Measurements from ENCODE around the gene WNK3.

Gene WNK3

DNA sequence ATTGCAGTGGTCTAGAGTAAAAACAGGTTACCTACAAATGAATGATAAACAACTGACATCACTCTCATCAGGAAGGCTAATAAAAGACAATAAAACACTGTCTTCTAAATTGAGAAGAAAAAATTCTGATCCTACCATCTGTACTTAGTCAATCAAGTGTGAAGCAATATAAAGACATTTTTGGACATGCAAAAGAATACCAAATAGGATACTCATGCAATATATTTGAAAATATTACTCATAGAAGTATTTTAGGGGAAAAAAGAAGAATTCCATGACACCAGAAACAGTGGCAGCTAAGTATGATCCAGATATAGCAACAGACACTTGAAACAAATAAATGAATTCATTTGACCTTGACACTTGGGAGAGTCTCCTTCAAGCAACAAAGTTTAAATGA lies 111.0 kb downstream of the WNK3 start:
- in situ Hi-C loops (cut with MboI; ENCODE audit: low sequenced_read_pairs): no loop called here

DNA sequence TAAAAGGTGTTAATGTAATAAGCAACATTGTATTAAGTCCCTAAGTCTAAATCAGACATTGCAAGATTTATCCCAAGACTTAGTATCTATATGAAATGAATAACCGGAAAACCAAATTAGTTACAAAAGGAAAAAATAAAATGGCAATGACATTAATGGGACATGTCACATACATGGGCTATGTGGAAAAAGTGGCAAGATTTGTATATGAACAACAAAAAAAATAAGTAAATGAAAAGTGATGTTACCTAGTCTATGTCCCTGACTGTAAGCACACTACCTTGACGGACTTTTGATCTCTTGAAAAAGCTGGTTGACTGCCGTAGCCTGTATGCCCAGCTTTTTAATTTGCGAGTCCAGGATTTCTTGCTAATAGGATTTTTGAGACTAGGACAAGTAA lies 119.3 kb downstream of the WNK3 start:
- in situ Hi-C loops (cut with MboI; ENCODE audit: low sequenced_read_pairs): no loop called here

DNA sequence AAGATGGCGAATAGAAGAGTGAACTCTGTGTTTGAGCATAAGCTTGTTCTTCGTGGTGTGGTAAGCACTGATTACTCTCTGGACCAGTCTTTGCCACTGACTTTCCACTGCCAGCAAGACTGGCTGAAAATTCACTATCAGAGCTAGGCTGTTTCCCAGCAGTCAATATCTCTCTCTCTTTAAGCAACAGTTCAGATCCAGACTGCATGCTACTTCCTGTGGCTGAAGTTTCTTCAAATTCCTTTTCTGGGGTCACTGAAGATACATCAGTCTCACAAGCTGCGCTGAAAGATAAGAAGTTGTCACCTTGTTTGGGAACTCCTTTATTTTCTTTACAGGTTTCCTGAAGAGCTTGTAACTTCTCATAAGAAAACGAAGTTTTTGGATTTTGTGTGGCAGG lies 120.8 kb downstream of the WNK3 start:
- in situ Hi-C loops (cut with MboI; ENCODE audit: low sequenced_read_pairs): no loop called here

DNA sequence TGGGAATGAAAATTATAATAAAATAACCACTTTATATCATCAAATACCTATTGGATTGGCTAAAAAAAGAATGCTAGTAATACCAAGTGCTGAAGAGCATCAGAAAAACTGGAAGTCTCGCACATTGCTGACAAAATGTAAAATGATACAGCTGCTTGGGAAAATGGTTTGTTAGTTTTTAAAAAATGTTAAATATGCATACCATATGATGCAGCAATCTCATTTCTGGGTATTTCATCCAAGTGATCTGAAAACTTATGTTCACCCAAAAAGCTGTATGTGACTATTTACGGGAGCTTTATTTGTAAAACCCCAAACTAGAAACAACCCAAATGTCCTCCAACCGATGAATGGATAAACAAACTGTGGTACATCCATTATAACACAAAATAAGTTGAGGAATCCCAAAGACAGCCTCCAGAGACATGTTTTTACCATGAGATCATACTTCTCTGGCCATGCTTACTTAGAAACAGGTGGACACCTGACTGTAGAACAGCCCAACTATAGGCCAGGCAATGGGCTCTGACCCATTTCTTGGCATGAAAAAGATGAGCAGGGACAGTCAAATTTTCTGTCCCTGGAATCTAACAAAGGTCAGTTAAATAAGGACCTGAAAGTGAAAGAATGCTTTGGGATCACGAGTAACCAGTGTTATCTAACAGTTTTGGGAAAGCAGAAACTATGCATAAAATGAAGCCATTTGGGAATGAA lies 127.3 kb downstream of the WNK3 start:
- in situ Hi-C loops (cut with MboI; ENCODE audit: low sequenced_read_pairs): no loop called here

DNA sequence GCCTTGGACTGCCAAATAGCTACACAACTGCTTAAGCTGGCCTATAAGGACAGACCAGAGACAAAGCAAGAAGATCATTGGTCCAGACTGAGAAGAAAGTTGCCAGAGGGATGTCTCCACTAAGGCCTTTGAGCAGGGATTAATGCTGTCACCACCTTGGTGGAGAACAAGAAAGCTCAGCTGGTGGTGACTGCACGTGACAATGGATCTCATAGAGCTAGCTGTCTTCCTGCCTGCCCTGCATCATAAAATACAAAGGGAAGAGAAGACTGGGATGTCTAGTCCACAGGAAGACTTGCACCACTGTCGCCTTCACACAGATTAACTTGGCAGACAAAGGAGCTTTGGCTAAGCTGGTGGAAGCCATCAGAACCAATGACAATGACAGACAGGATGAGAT lies 134.3 kb downstream of the WNK3 start:
- in situ Hi-C loops (cut with MboI; ENCODE audit: low sequenced_read_pairs): no loop called here

DNA sequence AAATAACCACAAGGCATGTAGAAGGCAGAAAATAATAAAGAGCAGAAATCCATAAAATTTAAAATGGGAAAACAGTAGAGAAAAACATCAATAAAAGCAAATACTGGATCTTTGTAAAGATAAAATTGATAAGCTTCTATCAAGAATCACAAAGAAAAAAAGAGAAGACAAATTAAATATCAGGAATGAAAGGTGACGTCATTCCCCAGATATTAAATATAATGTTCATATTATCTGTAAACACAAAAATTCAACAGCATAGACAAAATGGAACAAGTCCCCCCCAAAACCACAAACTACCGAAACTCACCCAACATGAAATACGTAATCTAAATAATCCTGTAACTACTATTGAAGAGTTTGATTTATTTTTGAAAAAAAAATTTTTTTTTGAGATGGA lies 144.2 kb downstream of the WNK3 start:
- in situ Hi-C loops (cut with MboI; ENCODE audit: low sequenced_read_pairs): no loop called here

DNA sequence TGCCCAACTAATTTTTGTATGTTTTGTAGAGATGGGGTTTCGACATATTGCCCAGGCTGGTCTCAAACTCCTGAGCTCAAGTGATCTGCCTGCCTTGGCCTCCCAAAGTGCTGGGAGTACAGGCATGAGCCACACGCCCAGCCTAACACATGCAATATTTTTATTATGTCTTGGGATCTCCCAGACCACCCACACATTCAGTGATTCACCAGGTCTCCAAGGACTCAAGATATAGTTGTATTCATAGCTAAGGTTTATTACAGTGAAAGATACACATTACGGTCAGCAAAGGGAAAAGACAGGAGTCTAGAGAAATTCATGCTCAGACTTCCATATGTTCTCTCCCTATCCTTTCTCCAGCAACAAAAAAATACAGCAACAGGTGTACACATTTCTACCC lies 149.3 kb downstream of the WNK3 start:
- in situ Hi-C loops (cut with MboI; ENCODE audit: low sequenced_read_pairs): no loop called here

DNA sequence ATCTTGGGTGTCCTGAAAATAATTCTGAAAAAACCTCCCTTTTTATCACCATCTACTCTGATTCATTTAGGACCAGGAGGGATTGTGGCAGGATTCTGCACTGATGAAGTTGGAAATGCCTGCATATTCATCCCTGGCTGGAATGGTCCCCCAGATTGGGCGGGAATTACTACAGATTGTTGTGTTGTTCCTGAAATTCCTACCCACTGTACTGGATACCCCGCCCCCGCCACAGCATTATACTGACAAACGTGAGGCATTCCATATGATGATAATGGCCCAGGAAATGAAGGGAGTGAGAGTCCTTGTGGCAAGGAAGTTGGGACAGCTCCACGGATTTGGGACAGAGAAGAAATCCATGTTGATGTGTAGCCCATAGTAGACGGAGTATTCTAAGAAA lies 159.6 kb downstream of the WNK3 start:
- in situ Hi-C loops (cut with MboI; ENCODE audit: low sequenced_read_pairs): no loop called here

DNA sequence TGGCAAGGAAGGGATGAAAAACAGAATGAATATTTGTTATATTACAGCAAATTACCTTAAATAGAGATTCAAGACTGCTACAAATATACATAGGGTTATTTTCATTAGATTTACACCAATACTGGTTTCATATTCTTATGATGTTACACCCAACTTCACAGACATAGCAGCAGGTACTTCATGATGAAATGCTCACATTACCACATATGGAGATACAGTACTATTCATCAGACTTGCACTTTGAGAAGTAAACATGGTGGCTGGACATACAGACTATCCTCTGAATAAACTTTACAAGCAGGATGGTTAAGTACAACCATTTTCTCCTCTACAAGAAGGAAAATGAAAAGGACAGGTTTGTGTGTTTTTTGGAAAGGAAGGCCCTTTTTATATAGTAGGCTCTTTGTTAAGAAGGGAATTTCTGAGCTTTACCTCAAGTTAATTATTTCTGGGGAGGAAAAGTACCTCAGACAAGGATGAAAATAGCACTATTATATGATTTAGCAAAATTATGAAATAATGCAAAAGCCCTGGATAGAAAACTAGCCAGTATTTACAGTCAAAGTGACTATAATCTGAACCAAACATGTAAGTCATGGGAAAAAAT lies 162.8 kb downstream of the WNK3 start:
- in situ Hi-C loops (cut with MboI; ENCODE audit: low sequenced_read_pairs): no loop called here

DNA sequence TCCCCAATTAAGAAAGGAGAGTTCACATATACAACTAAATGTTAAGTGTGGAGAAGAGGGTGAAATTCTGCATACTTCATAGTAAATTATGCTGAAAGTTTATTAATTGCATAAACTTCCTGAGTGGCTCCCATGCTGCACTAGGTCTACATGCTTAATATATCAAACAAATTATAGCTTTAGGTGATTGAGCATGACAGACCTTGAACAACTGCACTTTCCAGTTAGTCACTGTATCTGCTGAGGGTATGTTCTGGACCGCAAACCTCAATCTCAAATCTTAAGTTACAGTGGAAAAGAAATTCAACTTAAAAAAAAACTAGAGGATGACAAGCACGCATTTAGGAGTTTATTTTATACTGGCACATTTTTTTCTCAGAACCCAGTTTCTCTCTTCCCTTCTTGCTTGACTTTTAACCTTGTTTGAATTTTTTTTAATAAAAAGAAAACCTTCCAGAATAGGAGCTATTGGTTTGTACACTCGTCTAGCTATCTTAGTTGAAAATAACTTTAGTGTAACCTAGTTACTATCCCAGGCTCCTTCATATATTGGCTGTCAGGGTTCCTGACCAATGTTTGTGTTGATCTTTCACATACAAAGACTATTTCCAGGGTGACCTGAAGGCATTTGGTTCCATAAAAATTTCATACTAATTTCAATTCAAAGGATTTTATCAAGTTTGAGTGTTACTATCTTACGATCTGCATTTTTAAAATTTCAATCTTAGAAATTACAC lies 164.6 kb downstream of the WNK3 start:
- in situ Hi-C loops (cut with MboI; ENCODE audit: low sequenced_read_pairs): no loop called here

DNA sequence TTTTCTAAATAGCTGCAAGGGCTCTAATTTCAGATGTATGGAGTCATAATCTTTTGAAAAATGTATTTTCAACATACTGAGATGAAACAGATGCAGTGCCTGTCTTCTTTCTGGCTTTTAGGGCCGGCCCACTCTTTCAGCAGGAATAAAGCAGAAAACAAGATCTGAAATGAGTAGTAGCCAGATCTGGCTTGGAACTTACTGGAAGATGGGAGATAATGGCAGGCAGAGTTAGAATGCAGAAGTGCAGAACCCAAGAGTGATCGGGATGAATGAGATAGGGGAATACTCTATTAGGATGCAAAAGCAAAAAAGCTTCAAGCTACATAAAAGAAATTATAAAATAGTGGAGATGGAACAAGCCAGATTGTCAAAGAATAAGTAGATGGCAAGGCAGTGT lies 173.4 kb downstream of the WNK3 start:
- in situ Hi-C loops (cut with MboI; ENCODE audit: low sequenced_read_pairs): no loop called here

DNA sequence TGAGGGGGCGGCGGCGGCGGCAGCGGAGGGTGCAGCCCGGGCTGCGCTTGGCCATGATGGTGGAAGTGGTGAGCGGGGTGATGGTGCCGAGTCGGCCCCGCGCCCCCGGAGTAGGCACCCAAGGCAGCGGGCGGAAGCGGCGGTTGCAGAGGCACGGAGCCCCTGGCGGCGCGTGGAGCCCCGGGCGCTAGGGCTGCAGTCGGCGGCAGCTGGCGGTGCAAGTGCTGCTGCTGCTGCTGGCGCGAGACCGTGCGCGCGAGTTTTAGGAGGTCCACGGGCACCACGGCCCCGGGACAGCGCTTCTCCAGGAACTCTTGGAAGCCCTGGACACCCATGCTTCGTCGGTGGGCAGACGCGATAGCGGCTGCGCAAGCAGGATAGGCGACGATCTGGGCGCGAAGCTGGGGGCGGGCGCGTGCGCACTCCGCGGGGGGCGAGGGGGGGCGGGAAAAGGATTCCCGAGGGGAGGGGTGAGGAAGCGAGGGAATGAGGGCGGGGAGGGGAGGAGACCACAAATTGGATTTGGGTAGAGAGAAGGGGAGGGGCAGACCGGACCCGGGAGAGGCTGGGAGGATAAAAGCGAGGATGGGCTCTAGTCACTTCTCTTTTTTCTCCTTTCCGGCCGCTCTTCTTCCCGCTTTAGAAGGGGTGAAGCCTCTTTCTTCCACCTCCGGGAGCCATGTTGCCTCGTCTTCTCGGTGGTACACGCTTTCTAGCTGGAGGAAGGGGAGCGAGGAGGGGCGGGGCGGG lies 174.8 kb downstream of the WNK3 start, which contains the start of gene FAM120C:
Gene FAM120C, minus strand, starts transcription at position 391 of the 750 bp plus-strand sequence. Its CDS starts 56 bp downstream, at position 335.
- in situ Hi-C loops (cut with MboI; ENCODE audit: low sequenced_read_pairs): no loop called here

DNA sequence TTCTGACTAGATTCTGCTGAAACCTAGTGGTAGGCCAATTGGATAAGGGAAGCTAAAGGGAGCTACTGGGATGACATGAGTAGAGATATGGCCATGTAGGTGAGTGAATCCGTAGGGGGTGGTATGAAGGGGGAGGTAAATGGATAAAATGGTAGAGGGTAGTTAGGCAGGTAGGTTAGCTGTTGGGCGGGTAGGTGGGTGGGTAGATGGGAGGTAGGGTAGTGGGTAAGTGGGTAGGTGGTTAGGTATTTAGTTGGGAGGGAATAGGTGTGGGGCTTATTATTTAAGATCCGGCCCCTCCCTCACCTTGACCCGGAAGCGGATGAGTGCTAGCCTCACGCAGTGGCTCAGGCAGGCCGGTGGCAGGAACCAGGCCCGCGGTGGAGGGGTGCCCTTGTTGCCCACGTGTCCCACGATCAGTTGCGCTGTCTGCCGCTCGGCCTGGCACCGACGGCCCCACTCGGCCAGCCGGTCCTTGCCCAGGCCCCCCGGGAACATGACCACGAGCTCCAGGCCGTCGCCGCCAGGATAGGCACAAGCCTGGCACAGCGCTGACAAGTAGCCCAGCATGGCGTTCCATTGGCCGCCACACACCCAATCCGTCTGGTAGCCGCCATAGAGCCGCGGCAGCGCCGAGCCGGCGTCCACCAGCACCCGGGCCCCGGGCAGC lies 175.5 kb downstream of the WNK3 start:
- in situ Hi-C loops (cut with MboI; ENCODE audit: low sequenced_read_pairs): no loop called here

DNA sequence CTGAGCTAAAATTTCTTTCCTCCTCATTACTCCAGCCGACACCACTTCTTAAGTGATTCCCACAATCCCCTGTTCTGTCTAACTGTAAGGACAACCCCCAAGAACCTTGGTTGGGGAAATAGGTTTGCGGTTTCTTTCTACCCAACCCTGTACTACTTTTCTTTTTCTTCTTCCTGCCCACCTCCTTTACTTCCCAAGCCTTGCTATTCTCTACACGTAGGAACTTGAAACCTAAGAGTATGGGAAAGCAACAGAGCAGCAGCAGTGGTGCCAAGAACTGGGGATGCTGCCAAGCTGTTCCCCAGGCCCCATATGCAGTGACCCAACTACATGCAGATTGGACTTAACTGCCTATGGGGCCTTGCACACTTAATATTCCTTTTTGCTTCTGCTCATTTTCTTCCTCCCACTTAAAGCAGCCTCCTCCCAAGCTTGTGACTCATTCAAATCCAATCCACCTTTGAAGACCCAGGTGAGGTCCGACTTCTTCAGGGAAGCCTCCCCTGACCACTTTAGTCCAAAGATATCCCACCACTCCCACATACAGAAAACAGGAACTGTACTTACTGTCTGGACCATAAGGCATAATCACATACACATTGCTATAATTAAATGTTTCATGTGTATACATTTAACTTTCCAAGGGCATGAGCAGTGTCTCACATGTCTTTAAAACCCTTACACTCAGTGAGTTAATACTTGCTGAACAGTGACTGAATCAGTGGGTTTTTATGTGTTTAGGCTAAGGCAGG lies 176.5 kb downstream of the WNK3 start:
- in situ Hi-C loops (cut with MboI; ENCODE audit: low sequenced_read_pairs): no loop called here

DNA sequence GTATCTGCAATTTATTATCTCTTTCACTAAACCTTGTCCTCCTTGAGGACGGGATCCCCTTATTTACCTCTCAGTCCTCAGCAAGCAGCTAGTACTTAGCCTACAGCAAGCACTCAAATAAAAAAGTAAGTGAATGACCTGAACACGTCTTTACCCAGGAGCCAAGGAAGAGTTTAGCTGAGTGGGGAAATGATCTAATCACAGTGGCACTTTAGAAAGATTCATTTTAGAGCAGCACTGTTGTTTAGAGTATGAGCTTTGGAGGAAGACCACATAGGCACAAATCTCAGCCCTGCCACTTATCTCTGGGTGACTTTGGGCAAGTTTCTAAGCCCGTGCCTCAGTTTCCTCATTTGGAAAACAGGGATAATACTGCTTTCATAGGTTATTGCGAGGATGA lies 177.4 kb downstream of the WNK3 start:
- in situ Hi-C loops (cut with MboI; ENCODE audit: low sequenced_read_pairs): no loop called here

DNA sequence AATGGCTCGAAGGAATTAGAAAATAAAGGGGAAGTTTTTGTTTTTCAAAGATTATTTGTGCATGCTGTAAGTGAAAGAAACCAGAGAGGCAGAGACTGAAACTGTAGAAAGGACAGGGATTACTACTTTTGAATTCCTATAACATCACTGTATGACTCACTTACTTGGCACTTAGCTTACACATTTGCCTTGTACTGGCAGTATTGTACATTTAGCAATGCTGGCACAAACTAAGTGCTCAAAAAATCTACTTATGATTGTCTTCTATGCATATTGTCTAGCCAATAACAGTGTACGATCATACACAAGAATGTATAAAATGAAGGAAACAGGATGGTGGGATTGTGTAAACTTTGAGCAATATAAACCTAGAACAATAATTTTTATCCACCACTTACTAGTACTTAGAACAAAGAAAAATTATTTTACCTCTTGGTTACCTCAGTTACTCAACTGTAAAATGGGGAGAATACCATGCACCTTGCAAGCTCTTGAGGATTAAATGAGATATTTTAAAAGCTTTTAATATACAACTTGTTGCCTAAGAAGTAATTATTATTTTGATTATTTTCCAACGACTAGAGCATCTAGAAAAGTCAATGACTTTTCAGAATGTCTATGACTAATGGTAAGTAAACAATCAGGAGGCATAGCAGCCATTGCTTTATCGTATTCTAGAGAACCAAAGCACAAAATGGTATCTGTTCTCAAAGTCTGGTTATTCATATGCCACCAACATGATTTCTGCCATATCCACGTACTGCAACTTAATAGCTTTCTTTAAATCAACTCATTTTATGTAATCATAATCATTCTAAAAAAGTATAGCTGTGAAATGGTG lies 179.5 kb downstream of the WNK3 start:
- in situ Hi-C loops (cut with MboI; ENCODE audit: low sequenced_read_pairs): no loop called here

DNA sequence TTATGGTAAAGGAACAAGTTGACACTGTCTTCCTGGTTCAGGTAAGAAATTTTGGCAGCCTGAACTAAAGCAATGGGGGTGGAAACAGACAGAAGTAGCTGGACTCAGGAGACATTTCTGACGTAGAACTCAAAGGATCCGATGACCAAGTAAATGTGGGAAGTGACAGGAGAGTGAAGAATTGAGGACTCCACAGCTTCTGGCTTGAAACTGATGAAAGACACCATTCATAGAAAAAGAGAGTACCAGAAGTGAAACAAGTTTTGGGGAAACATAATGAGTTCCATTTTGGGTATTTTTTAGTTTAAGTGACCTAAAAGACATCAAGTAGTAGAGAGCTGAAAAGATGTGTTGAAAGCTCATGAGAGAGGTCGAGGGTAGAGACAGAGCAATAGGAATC lies 180.5 kb downstream of the WNK3 start:
- in situ Hi-C loops (cut with MboI; ENCODE audit: low sequenced_read_pairs): no loop called here

DNA sequence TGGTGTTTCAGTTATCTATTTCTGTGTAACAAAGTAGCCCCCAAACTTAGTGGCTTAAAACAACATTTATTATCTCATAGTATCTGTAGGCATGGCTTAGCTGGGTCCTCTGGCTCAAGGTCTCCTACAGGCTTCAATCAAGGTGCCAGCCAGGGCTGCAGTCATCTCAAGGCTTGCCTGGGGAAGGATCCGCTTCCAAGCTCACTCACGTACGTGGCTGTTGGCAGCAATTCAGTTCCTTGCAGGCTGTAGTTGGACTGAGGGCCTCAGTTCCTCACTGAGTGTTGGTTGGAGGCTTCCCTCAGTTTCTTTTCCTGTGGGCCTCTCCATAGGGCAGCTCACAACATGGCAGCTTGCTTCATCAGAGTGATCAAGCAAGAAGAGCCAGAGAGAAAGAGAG lies 184.1 kb downstream of the WNK3 start:
- in situ Hi-C loops (cut with MboI; ENCODE audit: low sequenced_read_pairs): no loop called here

DNA sequence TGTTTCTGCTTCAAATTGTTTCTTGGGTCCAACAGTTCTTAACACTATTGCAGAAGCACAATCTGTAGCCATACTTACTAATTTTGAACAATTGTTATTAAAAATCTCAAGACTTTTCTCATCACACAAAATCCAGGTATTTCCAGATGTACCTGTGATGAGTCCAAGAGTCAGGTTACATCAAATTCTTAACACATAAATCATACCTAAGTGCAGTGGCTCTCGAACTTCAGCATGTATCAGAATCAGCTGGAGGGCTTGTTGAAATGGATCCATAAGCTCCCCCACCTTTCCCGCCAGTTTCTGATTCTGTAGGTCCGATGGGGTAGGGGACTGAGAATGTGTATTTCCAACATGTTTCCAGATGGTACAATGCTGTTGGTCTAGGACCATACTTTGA lies 185.4 kb downstream of the WNK3 start:
- in situ Hi-C loops (cut with MboI; ENCODE audit: low sequenced_read_pairs): no loop called here
